HFF-Myc (cell line): ENCODE measurements around the gene KIRREL3.
A peak's percentile ranks its signal among the peaks of the same experiment; 100 is the strongest.

Source experiments
- DNase-seq: peaks from one replicate; pipeline ENCODE4 v3.0.0-alpha.2; 2011; ENCODE audit warnings: low read depth; ENCODE audit errors: extremely low read depth
- H3K4me3 ChIP-seq: replicated peaks from 2 replicates; pipeline ENCODE4 v1.5.1; 2011; ENCODE audit warnings: low read depth, mild to moderate bottlenecking, control low read depth, low read length
- CTCF ChIP-seq: IDR thresholded peaks from 2 replicates; pipeline ENCODE4 v1.5.1; 2012; ENCODE audit warnings: mild to moderate bottlenecking, low read depth, low read length, control low read depth; ENCODE audit errors: missing control alignments

Gene KIRREL3

GRCh38 chr11:126655807-126656128 lies 344.8 kb downstream of the KIRREL3 start:
- no peak for TF ChIP-seq CTCF
- DNase-seq = no peak
- H3K4me3 ChIP-seq = no peak overlapping the region

- H3K4me3 ChIP-seq = no peak overlapping the region
- no peak for DNase-seq
- no peak for TF ChIP-seq CTCF
Measured at GRCh38 chr11:126654886-126655806, 345.4 kb downstream of the KIRREL3 start.

GRCh38 chr11:126653040-126653439 lies 347.5 kb downstream of the KIRREL3 start:
- no peak for TF ChIP-seq CTCF
- DNase-seq = no peak
- H3K4me3 ChIP-seq = no peak overlapping the region

GRCh38 chr11:126647735-126648134 lies 352.8 kb downstream of the KIRREL3 start:
- peak; percentile 61 for DNase-seq
- no peak for TF ChIP-seq CTCF
- no peak overlapping the region for H3K4me3 ChIP-seq

GRCh38 chr11:126646701-126647557 lies 353.6 kb downstream of the KIRREL3 start:
- H3K4me3 ChIP-seq = no peak overlapping the region
- DNase-seq = no peak
- TF ChIP-seq CTCF = no peak

GRCh38 chr11:126645186-126645585 lies 355.4 kb downstream of the KIRREL3 start:
- TF ChIP-seq CTCF = no peak
- DNase-seq = no peak

More at GRCh38 chr11:126645186-126645585, 355.4 kb downstream of the KIRREL3 start:
- H3K4me3 ChIP-seq = no peak overlapping the region
